SK-N-SH (cell line): ENCODE data around the gene HOXC13.

Experiments used
- JUND ChIP-seq: IDR thresholded peaks from 2 replicates; pipeline ENCODE4 v1.4.0; 2012
- NFIC ChIP-seq: IDR thresholded peaks from 2 replicates; pipeline ENCODE4 v1.4.0; 2012; ENCODE audit warnings: borderline replicate concordance
- POLR2AphosphoS5 ChIP-seq: IDR thresholded peaks from 2 replicates; pipeline ENCODE4 v1.6.1; 2012; ENCODE audit warnings: low read depth, low read length
- TEAD4 ChIP-seq: IDR thresholded peaks from 2 replicates; pipeline ENCODE4 v1.4.0; 2012; ENCODE audit warnings: mild to moderate bottlenecking, borderline replicate concordance; ENCODE audit not compliant: insufficient read depth
- TF ChIP-seq, protein P1 (sequence below): IDR thresholded peaks from 2 replicates; pipeline ENCODE4 v1.4.0; 2012; ENCODE audit warnings: low read depth
- TF ChIP-seq, protein P2 (sequence below): fragments of 200-600 bp; sonication (generic); IDR thresholded peaks from 2 replicates; pipeline ENCODE4 v1.6.1; 2017; ENCODE audit warnings: antibody characterized with exemption, mild to moderate bottlenecking, moderate library complexity
- TF ChIP-seq, protein P3 (sequence below): IDR thresholded peaks from 2 replicates; pipeline ENCODE4 v1.4.0; 2012; ENCODE audit warnings: low read depth, borderline replicate concordance
- TF ChIP-seq, protein P4 (sequence below): IDR thresholded peaks from 2 replicates; pipeline ENCODE4 v1.6.1; 2012; ENCODE audit warnings: mild to moderate bottlenecking, low read depth, low read length, moderate library complexity
- TF ChIP-seq, protein P5 (sequence below): IDR thresholded peaks from 2 replicates; pipeline ENCODE4; 2012

DNA sequence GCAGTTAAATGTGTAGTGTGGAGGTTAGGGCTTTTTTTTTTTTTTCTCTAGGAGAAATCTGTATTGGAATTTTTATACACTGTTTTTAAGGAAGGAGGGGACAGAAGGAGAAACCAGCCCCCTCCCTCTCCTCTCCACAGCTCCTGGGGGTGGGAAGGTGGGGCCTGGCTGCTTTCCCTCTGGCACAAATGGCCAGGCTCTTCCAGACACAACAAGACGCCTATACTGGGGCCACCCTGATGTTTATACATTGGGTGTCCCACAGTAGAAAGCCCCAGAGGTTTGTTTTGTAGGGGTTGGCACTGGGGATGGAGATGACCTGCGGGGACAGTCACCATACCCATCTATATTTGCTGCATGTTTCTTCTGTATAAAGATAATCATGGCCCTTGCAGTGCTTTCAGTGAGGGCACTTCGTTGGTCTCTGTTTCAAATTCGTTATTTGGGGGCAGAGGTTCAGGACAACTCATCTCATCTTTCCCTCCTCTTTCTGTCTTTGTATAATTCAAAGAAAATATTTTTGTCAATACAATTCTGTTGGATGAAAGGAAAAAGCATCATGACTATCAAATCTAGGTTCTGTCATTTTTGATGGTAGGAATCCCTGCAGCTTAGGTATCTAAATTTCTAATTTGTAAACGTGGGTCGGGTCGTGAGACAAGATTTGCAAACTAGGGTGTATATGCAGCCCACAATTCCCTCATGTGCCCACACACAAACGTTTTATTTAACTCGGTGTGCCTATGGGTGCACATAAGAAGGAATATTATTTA lies 38.4 kb downstream of the HOXC13 start:
- TF ChIP-seq, protein P1, sequence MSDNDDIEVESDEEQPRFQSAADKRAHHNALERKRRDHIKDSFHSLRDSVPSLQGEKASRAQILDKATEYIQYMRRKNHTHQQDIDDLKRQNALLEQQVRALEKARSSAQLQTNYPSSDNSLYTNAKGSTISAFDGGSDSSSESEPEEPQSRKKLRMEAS = no peak
- no peak for TF ChIP-seq JUND
- TF ChIP-seq, protein P2, sequence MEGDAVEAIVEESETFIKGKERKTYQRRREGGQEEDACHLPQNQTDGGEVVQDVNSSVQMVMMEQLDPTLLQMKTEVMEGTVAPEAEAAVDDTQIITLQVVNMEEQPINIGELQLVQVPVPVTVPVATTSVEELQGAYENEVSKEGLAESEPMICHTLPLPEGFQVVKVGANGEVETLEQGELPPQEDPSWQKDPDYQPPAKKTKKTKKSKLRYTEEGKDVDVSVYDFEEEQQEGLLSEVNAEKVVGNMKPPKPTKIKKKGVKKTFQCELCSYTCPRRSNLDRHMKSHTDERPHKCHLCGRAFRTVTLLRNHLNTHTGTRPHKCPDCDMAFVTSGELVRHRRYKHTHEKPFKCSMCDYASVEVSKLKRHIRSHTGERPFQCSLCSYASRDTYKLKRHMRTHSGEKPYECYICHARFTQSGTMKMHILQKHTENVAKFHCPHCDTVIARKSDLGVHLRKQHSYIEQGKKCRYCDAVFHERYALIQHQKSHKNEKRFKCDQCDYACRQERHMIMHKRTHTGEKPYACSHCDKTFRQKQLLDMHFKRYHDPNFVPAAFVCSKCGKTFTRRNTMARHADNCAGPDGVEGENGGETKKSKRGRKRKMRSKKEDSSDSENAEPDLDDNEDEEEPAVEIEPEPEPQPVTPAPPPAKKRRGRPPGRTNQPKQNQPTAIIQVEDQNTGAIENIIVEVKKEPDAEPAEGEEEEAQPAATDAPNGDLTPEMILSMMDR = no peak
- no peak for TF ChIP-seq NFIC
- TF ChIP-seq, protein P3, sequence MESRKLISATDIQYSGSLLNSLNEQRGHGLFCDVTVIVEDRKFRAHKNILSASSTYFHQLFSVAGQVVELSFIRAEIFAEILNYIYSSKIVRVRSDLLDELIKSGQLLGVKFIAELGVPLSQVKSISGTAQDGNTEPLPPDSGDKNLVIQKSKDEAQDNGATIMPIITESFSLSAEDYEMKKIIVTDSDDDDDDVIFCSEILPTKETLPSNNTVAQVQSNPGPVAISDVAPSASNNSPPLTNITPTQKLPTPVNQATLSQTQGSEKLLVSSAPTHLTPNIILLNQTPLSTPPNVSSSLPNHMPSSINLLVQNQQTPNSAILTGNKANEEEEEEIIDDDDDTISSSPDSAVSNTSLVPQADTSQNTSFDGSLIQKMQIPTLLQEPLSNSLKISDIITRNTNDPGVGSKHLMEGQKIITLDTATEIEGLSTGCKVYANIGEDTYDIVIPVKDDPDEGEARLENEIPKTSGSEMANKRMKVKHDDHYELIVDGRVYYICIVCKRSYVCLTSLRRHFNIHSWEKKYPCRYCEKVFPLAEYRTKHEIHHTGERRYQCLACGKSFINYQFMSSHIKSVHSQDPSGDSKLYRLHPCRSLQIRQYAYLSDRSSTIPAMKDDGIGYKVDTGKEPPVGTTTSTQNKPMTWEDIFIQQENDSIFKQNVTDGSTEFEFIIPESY = no peak
- TF ChIP-seq, protein P4, sequence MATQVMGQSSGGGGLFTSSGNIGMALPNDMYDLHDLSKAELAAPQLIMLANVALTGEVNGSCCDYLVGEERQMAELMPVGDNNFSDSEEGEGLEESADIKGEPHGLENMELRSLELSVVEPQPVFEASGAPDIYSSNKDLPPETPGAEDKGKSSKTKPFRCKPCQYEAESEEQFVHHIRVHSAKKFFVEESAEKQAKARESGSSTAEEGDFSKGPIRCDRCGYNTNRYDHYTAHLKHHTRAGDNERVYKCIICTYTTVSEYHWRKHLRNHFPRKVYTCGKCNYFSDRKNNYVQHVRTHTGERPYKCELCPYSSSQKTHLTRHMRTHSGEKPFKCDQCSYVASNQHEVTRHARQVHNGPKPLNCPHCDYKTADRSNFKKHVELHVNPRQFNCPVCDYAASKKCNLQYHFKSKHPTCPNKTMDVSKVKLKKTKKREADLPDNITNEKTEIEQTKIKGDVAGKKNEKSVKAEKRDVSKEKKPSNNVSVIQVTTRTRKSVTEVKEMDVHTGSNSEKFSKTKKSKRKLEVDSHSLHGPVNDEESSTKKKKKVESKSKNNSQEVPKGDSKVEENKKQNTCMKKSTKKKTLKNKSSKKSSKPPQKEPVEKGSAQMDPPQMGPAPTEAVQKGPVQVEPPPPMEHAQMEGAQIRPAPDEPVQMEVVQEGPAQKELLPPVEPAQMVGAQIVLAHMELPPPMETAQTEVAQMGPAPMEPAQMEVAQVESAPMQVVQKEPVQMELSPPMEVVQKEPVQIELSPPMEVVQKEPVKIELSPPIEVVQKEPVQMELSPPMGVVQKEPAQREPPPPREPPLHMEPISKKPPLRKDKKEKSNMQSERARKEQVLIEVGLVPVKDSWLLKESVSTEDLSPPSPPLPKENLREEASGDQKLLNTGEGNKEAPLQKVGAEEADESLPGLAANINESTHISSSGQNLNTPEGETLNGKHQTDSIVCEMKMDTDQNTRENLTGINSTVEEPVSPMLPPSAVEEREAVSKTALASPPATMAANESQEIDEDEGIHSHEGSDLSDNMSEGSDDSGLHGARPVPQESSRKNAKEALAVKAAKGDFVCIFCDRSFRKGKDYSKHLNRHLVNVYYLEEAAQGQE = no peak
- TF ChIP-seq, protein P5, sequence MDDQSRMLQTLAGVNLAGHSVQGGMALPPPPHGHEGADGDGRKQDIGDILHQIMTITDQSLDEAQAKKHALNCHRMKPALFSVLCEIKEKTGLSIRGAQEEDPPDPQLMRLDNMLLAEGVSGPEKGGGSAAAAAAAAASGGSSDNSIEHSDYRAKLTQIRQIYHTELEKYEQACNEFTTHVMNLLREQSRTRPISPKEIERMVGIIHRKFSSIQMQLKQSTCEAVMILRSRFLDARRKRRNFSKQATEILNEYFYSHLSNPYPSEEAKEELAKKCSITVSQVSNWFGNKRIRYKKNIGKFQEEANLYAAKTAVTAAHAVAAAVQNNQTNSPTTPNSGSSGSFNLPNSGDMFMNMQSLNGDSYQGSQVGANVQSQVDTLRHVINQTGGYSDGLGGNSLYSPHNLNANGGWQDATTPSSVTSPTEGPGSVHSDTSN = no peak
- no peak for TF ChIP-seq POLR2AphosphoS5
- TF ChIP-seq TEAD4 = no peak
